HEK293 (cell line): ENCODE results near the gene FIGNL1.

Experiments used
- CTCF ChIA-PET: fragments of 350-600 bp; formaldehyde crosslinking; extraction: SDS; loops from one replicate; lab custom pipeline; 2021; ENCODE audit warnings: antibody characterized with exemption; lab: Yijun Ruan, JAX
- POLR2A ChIA-PET: fragments of 300-600 bp; formaldehyde crosslinking; extraction: SDS; loops from one replicate; lab custom pipeline; 2020; ENCODE audit warnings: antibody characterized with exemption, inconsistent platforms; lab: Yijun Ruan, JAX
- H3K27ac ChIP-seq: fragments of 200-500 bp; sonication (Bioruptor generic); 2 replicates; pipeline ENCODE4 v1.5.1; 2014; ENCODE audit warnings: low read depth, low read length, control low read depth, inconsistent platforms; ENCODE audit errors: extremely low read depth
- H3K36me3 ChIP-seq, 2 experiments: fragments of 200-500 bp in 1 of 2; sonication (Bioruptor generic) in 1 of 2; 1 replicate in 1 of 2; 2 replicates in 1 of 2; pipeline ENCODE4 v1.5.1; 2014 to 2017; ENCODE audit warnings: inconsistent platforms in 2 of 2, low read length in 2 of 2; ENCODE audit not compliant: control insufficient read depth in 2 of 2, insufficient read depth in 1 of 2
- H3K4me1 ChIP-seq: fragments of 200-500 bp; sonication (Bioruptor generic); 2 replicates; pipeline ENCODE4 v1.5.1; 2014; ENCODE audit warnings: mild to moderate bottlenecking, low read length, inconsistent platforms; ENCODE audit not compliant: control insufficient read depth, insufficient read depth
- H3K4me3 ChIP-seq: 2 replicates; pipeline ENCODE4 v1.5.1; 2011; ENCODE audit warnings: low read depth, mild to moderate bottlenecking, control low read depth, low read length, moderate library complexity
- H3K9me3 ChIP-seq: fragments of 200-500 bp; sonication (Bioruptor generic); 2 replicates; pipeline ENCODE4 v1.5.1; 2014; ENCODE audit warnings: low read depth, low read length, inconsistent platforms; ENCODE audit not compliant: control insufficient read depth, insufficient read depth
- HOXA7 ChIP-seq: sonication (generic); formaldehyde crosslinking; IDR thresholded peaks from 2 replicates; pipeline ENCODE4 v1.8.1; 2022; ENCODE audit warnings: missing genetic modification reagents, borderline replicate concordance
- KLF16 ChIP-seq: fragments of 450-650 bp; formaldehyde crosslinking; IDR thresholded peaks from 2 replicates; pipeline ENCODE4 v1.5.1; 2017; ENCODE audit warnings: missing biosample characterization, missing genetic modification characterization
- KLF9 ChIP-seq: fragments of 450-650 bp; formaldehyde crosslinking; IDR thresholded peaks from 2 replicates; pipeline ENCODE4 v1.5.1; 2016; ENCODE audit warnings: missing biosample characterization, missing genetic modification characterization, low read depth
- MZF1 ChIP-seq: fragments of 450-650 bp; formaldehyde crosslinking; IDR thresholded peaks from 2 replicates; pipeline ENCODE4 v1.5.1; 2017; ENCODE audit warnings: missing biosample characterization, missing genetic modification characterization, borderline replicate concordance
- ZBTB21 ChIP-seq: fragments of 450-650 bp; formaldehyde crosslinking; IDR thresholded peaks from 2 replicates; pipeline ENCODE4 v1.5.1; 2017; ENCODE audit warnings: missing biosample characterization, missing genetic modification characterization
- ZFP41 ChIP-seq: fragments of 450-650 bp; formaldehyde crosslinking; IDR thresholded peaks from 2 replicates; pipeline ENCODE4 v1.5.1; 2016; ENCODE audit warnings: missing biosample characterization, missing genetic modification characterization, borderline replicate concordance
- ZNF132 ChIP-seq: fragments of 450-650 bp; formaldehyde crosslinking; IDR thresholded peaks from 2 replicates; pipeline ENCODE4 v1.5.1; 2017; ENCODE audit warnings: missing biosample characterization, missing genetic modification characterization, borderline replicate concordance
- ZNF175 ChIP-seq: fragments of 450-650 bp; formaldehyde crosslinking; IDR thresholded peaks from 2 replicates; pipeline ENCODE4 v1.5.1; 2016; ENCODE audit warnings: missing biosample characterization, missing genetic modification characterization
- ZNF19 ChIP-seq: fragments of 450-650 bp; formaldehyde crosslinking; IDR thresholded peaks from 2 replicates; pipeline ENCODE4; 2016; ENCODE audit warnings: missing biosample characterization, missing genetic modification characterization, low read depth
- ZNF2 ChIP-seq: fragments of 450-650 bp; formaldehyde crosslinking; IDR thresholded peaks from 2 replicates; pipeline ENCODE4 v1.5.1; 2016; ENCODE audit warnings: missing biosample characterization, missing genetic modification characterization
- ZNF341 ChIP-seq: fragments of 450-650 bp; formaldehyde crosslinking; IDR thresholded peaks from 2 replicates; pipeline ENCODE4; 2016; ENCODE audit warnings: low read depth, missing biosample characterization, missing genetic modification characterization
- ZNF404 ChIP-seq: fragments of 450-650 bp; formaldehyde crosslinking; IDR thresholded peaks from 2 replicates; pipeline ENCODE4 v1.5.1; 2017; ENCODE audit warnings: missing biosample characterization, missing genetic modification characterization
- ZNF521 ChIP-seq: fragments of 450-650 bp; formaldehyde crosslinking; IDR thresholded peaks from 2 replicates; pipeline ENCODE4 v1.5.1; 2017; ENCODE audit warnings: missing biosample characterization, mild to moderate bottlenecking, missing genetic modification characterization
- ZNF560 ChIP-seq: fragments of 450-650 bp; formaldehyde crosslinking; IDR thresholded peaks from 2 replicates; pipeline ENCODE4 v1.5.1; 2017; ENCODE audit warnings: missing biosample characterization, missing genetic modification characterization, borderline replicate concordance
- ZNF664 ChIP-seq: fragments of 450-650 bp; formaldehyde crosslinking; IDR thresholded peaks from 2 replicates; pipeline ENCODE4 v1.5.1; 2016; ENCODE audit warnings: missing biosample characterization, missing genetic modification characterization
- ZNF707 ChIP-seq: fragments of 450-650 bp; formaldehyde crosslinking; IDR thresholded peaks from 2 replicates; pipeline ENCODE4 v1.5.1; 2016; ENCODE audit warnings: missing biosample characterization, missing genetic modification characterization
- ZNF768 ChIP-seq: fragments of 450-650 bp; formaldehyde crosslinking; IDR thresholded peaks from 2 replicates; pipeline ENCODE4 v1.5.1; 2018; ENCODE audit warnings: missing biosample characterization, mild to moderate bottlenecking, missing genetic modification characterization
- ZNF792 ChIP-seq: fragments of 450-650 bp; formaldehyde crosslinking; IDR thresholded peaks from 2 replicates; pipeline ENCODE4 v1.5.1; 2016; ENCODE audit warnings: missing biosample characterization, missing genetic modification characterization
- ZNF837 ChIP-seq: fragments of 450-650 bp; formaldehyde crosslinking; IDR thresholded peaks from 2 replicates; pipeline ENCODE4 v1.5.1; 2016; ENCODE audit warnings: missing biosample characterization, missing genetic modification characterization
- TF ChIP-seq, protein P1 (sequence below): IDR thresholded peaks from 2 replicates; pipeline ENCODE4 v1.6.1; 2011; ENCODE audit warnings: mild to moderate bottlenecking, low read depth, low read length, borderline replicate concordance

The FIGNL1 gene

DNA sequence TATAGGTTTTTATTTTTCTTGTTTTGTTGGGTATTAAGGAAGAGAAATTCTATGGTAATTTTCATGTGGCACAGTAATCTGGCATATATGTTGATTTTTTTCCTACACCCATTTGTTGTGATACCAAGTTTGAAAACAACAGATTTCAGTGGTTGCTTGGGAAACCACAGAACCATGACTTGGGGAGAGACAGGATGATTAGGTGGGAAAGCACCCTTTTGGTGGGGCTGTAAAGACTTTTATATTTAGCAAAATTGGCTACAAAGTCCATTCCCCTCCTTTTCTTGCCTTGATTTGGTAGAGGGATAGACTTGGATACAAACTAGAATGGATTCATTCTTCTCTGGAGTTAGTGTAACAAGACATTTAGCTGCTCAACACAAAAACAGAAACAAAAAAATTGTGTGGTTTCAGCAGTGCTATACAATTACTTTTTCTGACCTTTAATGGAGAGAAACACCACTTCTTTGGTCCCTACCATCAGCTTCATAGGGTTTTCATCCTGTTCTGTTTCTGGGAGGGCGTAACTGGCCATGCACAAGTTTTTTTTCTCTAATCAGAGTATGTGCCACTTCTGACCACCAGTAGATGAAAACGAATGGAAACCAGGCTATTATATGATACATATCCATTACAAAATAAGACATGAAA, 52.7 kb downstream of the FIGNL1 start:
- CTCF ChIA-PET, result interaction anchor here (0.5 to 1.0 kb wide), 2 partner anchors 21 to 276 kb away, joined by 3 to 4 read pairs; no protein-coding TSS in a partner anchor
- H3K36me3 ChIP-seq, result no peaks in the 10 kb centered on the region

DNA sequence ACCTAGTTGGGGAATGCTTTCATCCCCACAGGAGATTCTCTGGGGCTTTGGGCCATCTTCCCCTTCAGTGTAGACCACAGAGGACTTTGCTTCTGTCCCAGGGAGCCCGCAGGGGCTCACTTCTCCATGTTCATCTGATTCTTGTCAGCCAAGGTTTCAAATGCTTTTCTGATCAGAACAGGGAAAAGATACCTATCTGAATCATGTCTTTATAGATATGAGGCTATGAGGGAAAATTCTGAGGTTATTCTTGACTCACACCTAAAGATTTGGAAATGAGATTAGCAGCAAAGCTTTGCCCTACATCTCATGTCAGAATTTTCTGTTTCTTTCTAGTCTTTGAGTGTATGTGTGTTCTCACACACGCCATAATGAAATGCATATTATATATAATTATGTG, 53.3 kb downstream of the FIGNL1 start:
- H3K4me3 ChIP-seq, result no peak overlapping the region
- POLR2A ChIA-PET, result no interaction called here
- TF ChIP-seq ZNF768 (tag by site-specific recombination) (no peak), ZNF175 (tag by site-specific recombination) (no peak), KLF9 (tag by site-specific recombination) (no peak), ZNF707 (no peak), ZNF132 (tag by site-specific recombination) (no peak), ZNF521 (no peak), KLF16 (tag by site-specific recombination) (no peak)
- TF ChIP-seq, all 188 proteins: peak for 0
- Histone ChIP-seq H3K27ac (no peak overlapping the region), H3K4me1 (no peaks in the 10 kb centered on the region), H3K9me3 (no peaks in the 10 kb centered on the region), H3K36me3 (no peaks in the 10 kb centered on the region)
- CTCF ChIA-PET, result interaction anchor here (1.0 kb wide), 1 partner anchor 22 kb away, joined by 3 read pairs; no protein-coding TSS in a partner anchor

More for the DNA sequence above, 52.7 kb downstream of the FIGNL1 start:
- Histone ChIP-seq H3K27ac (no peak overlapping the region), H3K4me1 (no peaks in the 10 kb centered on the region), H3K4me3 (no peak overlapping the region), H3K9me3 (no peaks in the 10 kb centered on the region)
- POLR2A ChIA-PET, result no interaction called here
- TF ChIP-seq ZBTB21, result no peak
- no peak for TF ChIP-seq ZNF2 (tag by site-specific recombination)
- TF ChIP-seq ZNF560, result no peak
- TF ChIP-seq ZNF792 (tag by site-specific recombination), result no peak
- TF ChIP-seq ZNF19 (tag by site-specific recombination), result no peak

DNA sequence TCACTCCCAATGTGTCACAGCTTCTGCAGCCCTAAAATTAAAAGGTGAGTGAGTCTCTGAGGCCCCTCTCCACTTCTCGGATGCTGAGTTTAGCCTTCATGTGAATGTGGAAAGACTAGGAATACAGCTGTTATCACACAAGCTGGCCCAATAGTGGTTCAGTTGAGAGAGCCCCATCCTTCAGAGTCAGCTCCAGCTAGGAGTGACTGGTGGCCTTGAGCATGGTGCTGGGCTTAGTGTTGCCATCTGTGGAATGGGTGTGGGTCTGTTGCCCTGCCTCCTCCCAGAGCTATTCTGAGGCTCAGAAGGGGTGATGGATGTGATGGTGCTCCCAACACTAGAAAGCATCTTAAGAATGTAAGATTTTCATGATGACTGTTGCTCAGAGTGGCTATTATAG, 55.8 kb downstream of the FIGNL1 start:
- Histone ChIP-seq H3K27ac (no peak overlapping the region), H3K36me3 (no peaks in the 10 kb centered on the region), H3K4me1 (no peaks in the 10 kb centered on the region), H3K9me3 (no peaks in the 10 kb centered on the region), H3K4me3 (no peak overlapping the region)
- ChIA-PET POLR2A (no interaction called here), CTCF (interaction anchor here (0.7 kb wide), 1 partner anchor 28 kb away, joined by 3 read pairs; no protein-coding TSS in a partner anchor)
- no peak for TF ChIP-seq ZNF837 (tag by site-specific recombination)
- TF ChIP-seq HOXA7 (CRISPR knock-in tag), result no peak
- no peak for TF ChIP-seq MZF1
- TF ChIP-seq, protein P1, sequence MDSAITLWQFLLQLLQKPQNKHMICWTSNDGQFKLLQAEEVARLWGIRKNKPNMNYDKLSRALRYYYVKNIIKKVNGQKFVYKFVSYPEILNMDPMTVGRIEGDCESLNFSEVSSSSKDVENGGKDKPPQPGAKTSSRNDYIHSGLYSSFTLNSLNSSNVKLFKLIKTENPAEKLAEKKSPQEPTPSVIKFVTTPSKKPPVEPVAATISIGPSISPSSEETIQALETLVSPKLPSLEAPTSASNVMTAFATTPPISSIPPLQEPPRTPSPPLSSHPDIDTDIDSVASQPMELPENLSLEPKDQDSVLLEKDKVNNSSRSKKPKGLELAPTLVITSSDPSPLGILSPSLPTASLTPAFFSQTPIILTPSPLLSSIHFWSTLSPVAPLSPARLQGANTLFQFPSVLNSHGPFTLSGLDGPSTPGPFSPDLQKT, result no peak
- TF ChIP-seq ZNF404, result no peak
- no peak for TF ChIP-seq ZFP41
- TF ChIP-seq ZNF664 (tag by site-specific recombination), result no peak
- TF ChIP-seq KLF9 (tag by site-specific recombination), result no peak
- TF ChIP-seq ZNF341 (tag by site-specific recombination), result no peak
